NCI-H524 (cell line): Measurements from ENCODE around the gene USP20.
A peak's percentile ranks its signal among the peaks of the same experiment; 100 is the strongest.
"Not testable (repeated sequence)": the region's sequence is repeated elsewhere in the genome, so short reads cannot be mapped to it uniquely, and the experiment has no call there.

Experiments
- DNase-seq, 2 experiments: peaks; one replicate each; lab custom pipeline; 2025; lab: John Stamatoyannopoulos, UW

The USP20 gene

GRCh38 chr9:129835128-129835859 is at the start of gene USP20, which contains the start of gene C9orf78:
Gene USP20, plus strand, starts transcription at chr9:129835458. Its CDS starts 17,098 bp downstream, at chr9:129852556.
Gene C9orf78, minus strand, starts transcription at chr9:129835275. Its CDS starts 54 bp downstream, at chr9:129835221.
- peak; percentile 93 to 99 for DNase-seq

GRCh38 chr9:129785866-129786265 is 49.4 kb upstream of the USP20 start:
- DNase-seq: no peak

GRCh38 chr9:129786481-129786880 is 48.8 kb upstream of the USP20 start:
- no peak for DNase-seq

GRCh38 chr9:129794549-129794948 is 40.7 kb upstream of the USP20 start:
- no peak for DNase-seq

- not testable (repeated sequence) for DNase-seq
Observed at GRCh38 chr9:129796029-129796428, 39.2 kb upstream of the USP20 start.

- no peak for DNase-seq
Observed at GRCh38 chr9:129798973-129799372, 36.3 kb upstream of the USP20 start.

GRCh38 chr9:129801504-129801903 is 33.8 kb upstream of the USP20 start:
- DNase-seq: no peak

- peak; percentile 94 to 95 for DNase-seq
Observed at GRCh38 chr9:129802833-129803675, 32.2 kb upstream of the USP20 start, which contains the start of gene TOR1B. Gene TOR1B, plus strand, starts transcription at chr9:129803184. Its CDS starts 29 bp downstream, at chr9:129803213.

- peak in 1 of 2 experiments; percentile 51 for DNase-seq
Observed at GRCh38 chr9:129803676-129804060, 31.6 kb upstream of the USP20 start.

GRCh38 chr9:129806061-129806460 is 29.2 kb upstream of the USP20 start:
- no peak for DNase-seq

- no peak for DNase-seq
Observed at GRCh38 chr9:129809346-129809745, 25.9 kb upstream of the USP20 start.

GRCh38 chr9:129810116-129810515 is 25.1 kb upstream of the USP20 start:
- no peak for DNase-seq

GRCh38 chr9:129810788-129811187 is 24.5 kb upstream of the USP20 start:
- no peak for DNase-seq

GRCh38 chr9:129811967-129812363 is 23.3 kb upstream of the USP20 start:
- peak; percentile 56 to 82 for DNase-seq

GRCh38 chr9:129812385-129812784 is 22.9 kb upstream of the USP20 start:
- no peak for DNase-seq

GRCh38 chr9:129813661-129814060 is 21.6 kb upstream of the USP20 start:
- DNase-seq: no peak

- no peak for DNase-seq
Observed at GRCh38 chr9:129814432-129815223, 20.6 kb upstream of the USP20 start.

- DNase-seq: no peak
Observed at GRCh38 chr9:129815278-129815677, 20.0 kb upstream of the USP20 start.

GRCh38 chr9:129816501-129817435 is 18.5 kb upstream of the USP20 start:
- no peak for DNase-seq

GRCh38 chr9:129822898-129823541 is 12.2 kb upstream of the USP20 start:
- no peak for DNase-seq
